K562 (cell line): ENCODE measurements around the gene CHD5. TPM values are rescaled to one million over a fixed set of nuclear protein-coding genes. Genes with fewer than 3 reads are reported as not detected.
A peak's percentile ranks its signal among the peaks of the same experiment; 100 is the strongest.

Experiments used
- BACH1 ChIP-seq: fragments of 200-800 bp; sonication (Bioruptor generic); IDR thresholded peaks from 2 replicates; pipeline ENCODE4 v1.6.1; 2016; ENCODE audit warnings: missing genetic modification characterization, missing compliant biosample characterization
- CTBP1 ChIP-seq: fragments of 450-650 bp; IDR thresholded peaks from 2 replicates; pipeline ENCODE4 v1.6.1; 2016; ENCODE audit warnings: borderline replicate concordance
- CTCF ChIP-seq, 3 experiments: IDR thresholded peaks in 2 of 3; conservative IDR thresholded peaks in 1 of 3; 2 replicates each; pipeline ENCODE4 v1.5.1; 2011 to 2012; ENCODE audit warnings: low read length in 3 of 3, mild to moderate bottlenecking in 3 of 3, control low read depth in 2 of 3, improper control_type of control experiment in 1 of 3, inconsistent platforms in 1 of 3, low read depth in 1 of 3, mixed read lengths in 1 of 3, moderate library complexity in 1 of 3; ENCODE audit not compliant: insufficient read depth in 2 of 3
- HMGN3 ChIP-seq: IDR thresholded peaks from 2 replicates; pipeline ENCODE4 v1.6.1; 2011; ENCODE audit warnings: borderline replicate concordance, low read depth, mild to moderate bottlenecking, mixed read lengths, low read length; ENCODE audit not compliant: insufficient read length; ENCODE audit errors: extremely low read depth
- MXI1 ChIP-seq: IDR thresholded peaks from 2 replicates; pipeline ENCODE4 v1.6.1; 2011; ENCODE audit warnings: low read depth, mild to moderate bottlenecking, improper control_type of control experiment, low read length
- NR2C2 ChIP-seq, 2 experiments: fragments of 200-800 bp in 1 of 2; sonication (Bioruptor generic) in 1 of 2; sonication (generic) in 1 of 2; formaldehyde crosslinking in 1 of 2; IDR thresholded peaks; 2 replicates each; pipeline versions ENCODE4 v1.6.1 to v1.8.0; 2016 to 2022; ENCODE audit warnings: mild to moderate bottlenecking in 1 of 2, missing compliant biosample characterization in 1 of 2, missing genetic modification characterization in 1 of 2, missing genetic modification reagents in 1 of 2
- PCBP1 ChIP-seq: fragments of 200-400 bp; formaldehyde crosslinking; IDR thresholded peaks from 2 replicates; pipeline ENCODE4 v1.6.1; 2018; ENCODE audit warnings: mild to moderate bottlenecking, low read depth, low read length; ENCODE audit not compliant: poor library complexity, severe bottlenecking
- RBM14 ChIP-seq: fragments of 200-400 bp; formaldehyde crosslinking; IDR thresholded peaks from 2 replicates; pipeline ENCODE4 v1.6.1; 2018; ENCODE audit warnings: low read depth, mild to moderate bottlenecking, low read length, moderate library complexity, borderline replicate concordance; ENCODE audit not compliant: insufficient read depth
- SP1 ChIP-seq: sonication (generic); formaldehyde crosslinking; IDR thresholded peaks from 2 replicates; pipeline ENCODE4 v1.8.1; 2022; ENCODE audit warnings: mild to moderate bottlenecking, missing genetic modification reagents
- ZBTB34 ChIP-seq: fragments of 250-450 bp; sonication (Bioruptor Pico); IDR thresholded peaks from 2 replicates; pipeline ENCODE4 v1.8.0; 2021; ENCODE audit warnings: mild to moderate bottlenecking, moderate library complexity
- ZNF592 ChIP-seq: fragments of 450-650 bp; IDR thresholded peaks from 2 replicates; pipeline ENCODE4 v1.6.1; 2017; ENCODE audit warnings: antibody characterized with exemption, mild to moderate bottlenecking
- polyA plus RNA-seq, 8 experiments: library from polyadenylated mRNA; depleted of rRNA in 4 of 8; stranded (reverse) in 5 of 8; unstranded in 3 of 8; fragments of >200 nt; fragmentation: Nextera tagmentation in 2 of 8; fragmentation: Illumina TruSeq in 1 of 8; extraction: Ambion mirVana in 2 of 8; extraction: Trizol in 1 of 8; gene quantifications; 2 replicates each; pipeline versions ENCODE4 v1.2.1 to v1.2.3, GENCODE V29; 2011 to 2014; ENCODE audit warnings: inconsistent platforms in 1 of 8, missing spikeins in 1 of 8
- total RNA-seq, 7 experiments: library from RNA; depleted of rRNA in 6 of 7; stranded (reverse); fragments of >200 nt in 6 of 7; fragmentation: Illumina TruSeq in 2 of 7; extraction: Trizol in 2 of 7; gene quantifications; 2 replicates each; pipeline versions ENCODE4 v1.2.1 to v1.2.3, GENCODE V29; 2011 to 2021; ENCODE audit warnings: low replicate concordance in 1 of 7

Gene CHD5
- total and polyA plus RNA-seq, 9 of the 15 experiments (the other 6 are each of a cell fraction or from before 2014, with no cell fraction given), result 0.03 to 0.52 (median 0.11) TPM; not detected in 2

GRCh38 chr1:6208723-6209660, 28.9 kb upstream of the CHD5 start (continued):
- TF ChIP-seq CTBP1 (peak; percentile 48), ZBTB34 (no peak), SP1 (CRISPR knock-in tag) (peak; percentile 52), ZNF592 (peak; percentile 53; the same call in 1 of the 2 replicates), RBM14 (no peak), CTCF (IDR thresholded peaks at IDR 0.05 in 2 of 3, conservative IDR thresholded peaks at IDR 0.05 in 1 of 3; ENCODE audit: insufficient read depth in 2 of 3, low read depth in 1 of 3, low read length in 3 of 3) (peak; percentile 62 to 80 (median 63)), NR2C2 (CRISPR knock-in tag; IDR thresholded peaks at IDR 0.05) (peak; percentile 56; the same call in 1 of the 2 replicates), NR2C2 (tag; IDR thresholded peaks at IDR 0.05) (no peak; the same call in 1 of the 2 replicates), HMGN3 (peak; percentile 63), MXI1 (0 out of 2 replicates have a peak, but pooled peaks have one; percentile 37), BACH1 (tag) (no peak), PCBP1 (peak; percentile 51)
